ENCODE measurements around the gene APOL1.
"Not testable (repeated sequence)": the region's sequence is repeated elsewhere in the genome, so short reads cannot be mapped to it uniquely, and the experiment has no call there.

APOL1 gene

DNA sequence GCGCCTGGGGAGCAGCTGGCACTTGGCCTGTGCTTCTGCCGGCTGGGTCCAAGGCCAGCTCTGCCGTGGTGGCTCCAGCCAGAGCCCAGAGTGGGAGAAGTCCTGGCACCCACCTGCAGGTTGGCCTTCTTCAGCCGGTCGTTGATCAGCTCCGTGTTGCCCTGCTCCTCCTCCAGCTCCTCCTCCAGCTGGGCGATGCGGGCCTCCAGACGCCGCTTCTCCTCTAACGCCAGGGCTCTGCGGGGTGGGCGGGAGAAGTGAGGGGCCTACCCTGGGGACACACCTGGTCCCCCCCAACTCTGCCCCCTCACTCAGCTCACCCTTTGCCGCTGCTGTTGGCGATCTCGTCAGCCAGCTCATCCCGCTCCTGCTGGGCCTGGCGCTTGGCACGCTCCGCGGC, 32.6 kb downstream of the APOL1 start:
- DNase-seq (ENCODE audit: extremely low read depth, low read depth): no peak
- TF ChIP-seq, protein P1, sequence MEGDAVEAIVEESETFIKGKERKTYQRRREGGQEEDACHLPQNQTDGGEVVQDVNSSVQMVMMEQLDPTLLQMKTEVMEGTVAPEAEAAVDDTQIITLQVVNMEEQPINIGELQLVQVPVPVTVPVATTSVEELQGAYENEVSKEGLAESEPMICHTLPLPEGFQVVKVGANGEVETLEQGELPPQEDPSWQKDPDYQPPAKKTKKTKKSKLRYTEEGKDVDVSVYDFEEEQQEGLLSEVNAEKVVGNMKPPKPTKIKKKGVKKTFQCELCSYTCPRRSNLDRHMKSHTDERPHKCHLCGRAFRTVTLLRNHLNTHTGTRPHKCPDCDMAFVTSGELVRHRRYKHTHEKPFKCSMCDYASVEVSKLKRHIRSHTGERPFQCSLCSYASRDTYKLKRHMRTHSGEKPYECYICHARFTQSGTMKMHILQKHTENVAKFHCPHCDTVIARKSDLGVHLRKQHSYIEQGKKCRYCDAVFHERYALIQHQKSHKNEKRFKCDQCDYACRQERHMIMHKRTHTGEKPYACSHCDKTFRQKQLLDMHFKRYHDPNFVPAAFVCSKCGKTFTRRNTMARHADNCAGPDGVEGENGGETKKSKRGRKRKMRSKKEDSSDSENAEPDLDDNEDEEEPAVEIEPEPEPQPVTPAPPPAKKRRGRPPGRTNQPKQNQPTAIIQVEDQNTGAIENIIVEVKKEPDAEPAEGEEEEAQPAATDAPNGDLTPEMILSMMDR (IDR thresholded peaks at IDR 0.05; ENCODE audit: low read depth, low read length): no peak

DNA sequence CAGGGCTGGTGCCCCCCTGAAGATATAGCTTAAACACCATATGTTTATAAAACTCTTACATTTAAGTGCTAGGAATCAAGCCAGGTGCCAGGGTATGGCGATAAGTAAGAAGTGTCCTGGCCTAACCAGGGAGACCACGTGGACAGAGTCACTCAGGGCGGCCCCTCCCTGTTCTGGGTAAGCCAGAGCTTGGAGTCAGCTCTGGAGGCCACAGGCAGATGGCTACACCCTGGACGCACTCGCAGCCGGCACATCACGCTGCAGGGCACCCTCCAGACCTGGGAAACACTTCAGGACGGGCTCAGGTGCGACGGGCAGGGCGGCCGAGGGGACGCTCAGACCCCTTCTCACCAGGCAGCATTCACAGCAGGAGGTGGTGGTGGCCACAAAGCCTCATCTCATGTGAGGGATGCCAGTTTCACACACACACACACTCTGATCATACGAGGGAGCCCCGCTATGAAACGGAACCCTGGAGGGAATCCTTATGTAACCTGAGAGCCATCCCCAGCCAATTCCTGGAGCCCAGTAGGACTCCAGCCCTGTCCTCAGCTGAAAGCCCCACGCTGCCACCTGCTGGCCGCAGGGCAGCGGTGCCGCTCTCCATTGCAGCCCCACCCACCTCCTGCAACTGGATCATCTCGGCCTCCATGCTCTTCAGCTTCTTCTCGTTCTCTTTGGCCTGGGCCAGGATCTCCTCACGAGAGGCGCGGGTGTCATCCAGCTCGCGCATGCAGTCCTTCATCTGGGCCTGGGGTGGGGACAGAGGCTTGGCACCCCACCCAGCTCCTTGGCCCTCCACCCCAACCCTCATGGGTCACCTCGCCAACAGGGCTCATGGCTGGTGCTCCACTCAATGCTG, 33.4 kb downstream of the APOL1 start:
- TF ChIP-seq, protein P1 (IDR thresholded peaks at IDR 0.05; ENCODE audit: low read depth, low read length): peak; percentile 99
- DNase-seq (ENCODE audit: extremely low read depth, low read depth): peak; percentile 47

DNA sequence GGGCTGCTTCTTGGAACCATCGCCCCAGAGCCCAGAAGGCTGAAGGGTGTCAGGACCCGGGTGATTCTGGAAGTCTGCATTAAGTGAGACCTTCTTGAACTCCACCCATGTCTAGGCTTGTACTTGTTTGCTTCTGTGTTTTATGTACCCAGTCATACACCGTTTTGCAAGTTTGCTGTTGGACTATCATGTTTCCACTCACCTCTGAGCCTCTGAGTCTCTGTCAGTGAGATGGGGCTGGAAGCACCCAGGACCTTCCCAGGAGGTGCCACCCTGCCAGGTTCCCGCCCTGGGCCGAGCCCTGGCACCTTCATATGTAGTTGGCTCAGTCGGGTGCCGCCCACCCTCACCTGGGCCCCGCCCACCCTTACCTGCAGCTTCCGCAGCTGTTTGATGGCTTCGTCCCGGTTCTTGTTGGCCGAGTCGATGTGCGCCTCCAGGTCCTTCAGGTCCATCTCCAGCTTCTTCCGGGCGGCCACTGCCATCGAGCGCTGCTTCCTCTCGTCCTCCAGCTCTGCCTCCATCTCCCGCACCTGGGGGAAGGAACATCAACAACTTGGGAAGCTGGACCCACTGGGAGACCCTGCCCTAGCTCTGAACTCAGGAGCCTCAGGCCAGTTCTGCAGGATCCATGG, 35.1 kb downstream of the APOL1 start:
- TF ChIP-seq, protein P1 (IDR thresholded peaks at IDR 0.05; ENCODE audit: low read depth, low read length): no peak
- no peak for DNase-seq (ENCODE audit: extremely low read depth, low read depth)

DNA sequence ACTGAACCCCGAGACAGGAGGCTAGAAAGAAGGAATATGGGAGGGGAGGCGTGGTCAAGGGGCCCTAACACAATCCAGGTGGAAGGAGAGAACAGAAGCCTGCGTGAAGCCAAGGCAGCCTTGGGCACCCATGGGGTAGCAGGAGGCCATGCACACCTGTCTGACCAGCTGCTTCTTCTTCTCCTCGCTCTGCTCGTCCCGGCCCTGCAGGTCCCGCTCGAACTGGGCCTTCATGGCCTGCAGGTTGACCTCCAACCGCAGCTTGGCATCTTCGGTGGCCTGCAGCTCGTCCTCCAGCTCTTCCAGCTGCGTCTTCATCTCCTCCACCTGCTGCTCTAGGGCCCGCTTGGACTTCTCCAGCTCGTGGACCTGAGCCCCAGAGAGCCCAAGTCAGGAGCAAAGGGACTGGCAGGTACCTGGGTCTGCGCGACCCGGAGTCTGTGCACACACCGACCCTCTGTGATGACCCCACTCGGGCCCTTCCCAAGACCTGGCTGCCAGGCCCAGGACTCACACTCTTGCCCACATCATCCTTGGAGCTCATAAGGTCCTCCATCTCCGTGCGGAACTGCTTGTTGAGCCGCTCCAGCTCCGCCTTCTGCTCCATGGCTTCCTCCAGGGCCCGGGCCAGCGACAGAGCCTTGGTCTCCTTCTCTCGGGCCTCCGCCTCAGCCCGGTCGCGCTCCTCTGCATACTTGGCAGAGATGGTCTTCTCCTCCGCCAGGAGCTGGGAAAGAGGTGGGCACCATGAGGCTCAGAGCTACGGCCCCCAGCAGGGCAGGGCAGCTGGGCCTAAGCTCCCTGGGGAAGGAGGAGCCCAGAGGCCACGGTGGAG, 35.9 kb downstream of the APOL1 start:
- TF ChIP-seq, protein P1 (IDR thresholded peaks at IDR 0.05; ENCODE audit: low read depth, low read length): no peak

DNA sequence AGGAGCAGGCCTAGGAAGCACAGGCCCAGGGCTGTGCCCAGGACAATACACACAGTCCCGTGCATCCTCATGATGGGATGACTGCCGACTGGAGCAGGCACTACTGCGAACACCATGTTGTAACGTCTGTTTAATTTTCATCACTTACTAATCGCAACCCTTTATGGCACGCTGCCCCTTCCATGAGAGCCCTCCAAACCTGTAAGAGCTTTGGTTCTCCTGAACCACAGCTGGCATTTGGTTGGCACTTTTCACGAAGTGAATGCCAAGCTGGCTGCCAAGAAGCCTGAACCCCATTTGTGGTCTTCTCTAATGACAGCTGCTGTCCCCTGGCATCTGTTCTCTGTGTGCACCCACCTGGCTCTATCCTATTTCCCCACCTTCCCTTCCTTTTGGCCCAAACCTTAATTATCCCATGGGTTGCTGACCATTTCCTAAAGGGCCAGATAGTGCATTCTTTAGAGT, 36.5 kb downstream of the APOL1 start:
- DNase-seq (ENCODE audit: extremely low read depth, low read depth): no peak
- TF ChIP-seq, protein P1 (IDR thresholded peaks at IDR 0.05; ENCODE audit: low read depth, low read length): no peak

More for the DNA sequence above, 35.9 kb downstream of the APOL1 start:
- DNase-seq (ENCODE audit: extremely low read depth, low read depth): no peak

DNA sequence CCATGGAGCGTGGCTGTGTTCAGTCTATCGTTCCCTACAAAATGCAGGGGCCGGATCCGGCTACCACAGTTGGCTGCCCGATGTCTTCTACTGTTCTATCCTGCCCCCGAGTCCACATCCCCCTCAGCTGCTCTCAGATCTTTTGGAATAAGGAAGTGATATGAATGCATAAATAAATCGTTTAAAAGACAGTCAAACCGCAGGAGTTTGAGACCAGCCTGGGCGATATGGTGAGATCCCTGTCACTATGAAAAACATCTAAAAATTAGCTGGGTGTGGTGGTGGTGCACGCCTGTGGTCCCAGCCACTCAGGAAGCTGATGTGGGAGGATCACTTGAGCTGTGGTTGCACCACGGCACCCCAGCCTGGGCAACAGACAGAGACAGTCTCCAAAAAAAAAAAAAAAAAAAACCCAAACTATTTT, 37.0 kb downstream of the APOL1 start:
- DNase-seq (ENCODE audit: extremely low read depth, low read depth): not testable (repeated sequence)

DNA sequence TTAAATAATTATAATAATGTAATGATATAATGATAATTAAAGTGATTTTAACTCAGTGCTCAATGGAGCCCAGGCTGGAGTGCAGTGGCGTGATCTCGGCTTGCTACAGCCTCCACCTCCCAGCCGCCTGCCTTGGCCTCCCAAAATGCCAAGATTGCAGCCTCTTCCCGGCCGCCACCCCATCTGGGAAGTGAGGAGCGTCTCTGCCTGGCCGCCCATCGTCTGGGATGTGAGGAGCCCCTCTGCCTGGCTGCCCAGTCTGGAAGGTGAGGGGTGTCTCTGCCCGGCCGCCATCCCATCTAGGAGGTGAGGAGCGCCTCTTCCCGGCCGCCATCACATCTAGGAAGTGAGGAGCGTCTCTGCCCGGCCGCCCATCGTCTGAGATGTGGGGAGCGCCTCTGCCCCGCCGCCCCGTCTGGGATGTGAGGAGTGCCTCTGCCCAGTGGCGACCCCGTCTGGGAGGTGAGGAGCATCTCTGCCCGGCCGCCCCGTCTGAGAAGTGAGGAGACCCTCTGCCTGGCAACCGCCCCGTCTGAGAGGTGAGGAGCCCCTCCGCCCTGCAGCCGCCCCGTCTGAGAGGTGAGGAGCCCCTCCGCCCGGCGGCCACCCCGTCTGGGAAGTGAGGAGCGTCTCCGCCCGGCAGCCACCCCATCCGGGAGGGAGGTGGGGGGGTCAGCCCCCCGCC, 37.6 kb downstream of the APOL1 start:
- DNase-seq (ENCODE audit: extremely low read depth, low read depth): not testable (repeated sequence)

All from AG09319 (cell line).